HepG2 (cell line): ENCODE measurements around the gene AK8. TPM values are rescaled to one million over a fixed set of nuclear protein-coding genes. Genes with fewer than 3 reads are reported as not detected.

Experiments used
- ATAC-seq: fragments of 200-7000 bp; cut with Tn5 transposase; 3 replicates; pipeline ENCODE4 v1.9.1; 2020; ENCODE audit warnings: mild to moderate bottlenecking, moderate library complexity
- BruUV-seq: library from RNA; stranded (reverse); fragments of 400-500 nt; replicated peaks from 2 replicates; lab custom pipeline; 2021; lab: Mats Ljungman, UMichigan
- CTCF ChIA-PET: fragments of 300-600 bp; formaldehyde crosslinking; extraction: SDS; loops from one replicate; lab custom pipeline; 2021; ENCODE audit warnings: low total read pairs, inconsistent platforms, low intra/inter-chr PET ratio; lab: Yijun Ruan, JAX
- POLR2A ChIA-PET: fragments of 350-600 bp; sonication (Branson Sonifier 250); formaldehyde crosslinking; loops from one replicate; lab custom pipeline; 2020; ENCODE audit warnings: antibody characterized with exemption, inconsistent platforms; lab: Yijun Ruan, JAX
- DNase-seq: peaks from one replicate; pipeline ENCODE4 v3.0.0-alpha.2; 2015; ENCODE audit warnings: low spot score
- FAIRE-seq: peaks from 3 replicates; lab custom pipeline; 2011; peaks lifted over from hg19 to GRCh38; lab: Jason Lieb, UNC
- H2AFZ ChIP-seq: one replicate; pipeline ENCODE4 v1.6.1; 2011; ENCODE audit warnings: low read length, inconsistent platforms
- H3K27ac ChIP-seq: fragments of 300-600 bp; 3 replicates; pipeline ENCODE4 v1.8.0; 2011; ENCODE audit warnings: mixed run types, mild to moderate bottlenecking, mixed read lengths, low read length, inconsistent platforms; ENCODE audit not compliant: insufficient read depth; ENCODE audit errors: extremely low read length
- H3K27me3 ChIP-seq, 2 experiments: fragments of 200-600 bp in 1 of 2; 2 replicates in 1 of 2; 3 replicates in 1 of 2; pipeline versions ENCODE4 v1.6.0 to v1.8.0; 2011; ENCODE audit warnings: low read length in 2 of 2, mild to moderate bottlenecking in 2 of 2, moderate library complexity in 2 of 2, inconsistent platforms in 1 of 2; ENCODE audit not compliant: insufficient read depth in 2 of 2, control insufficient read depth in 1 of 2
- H3K36me3 ChIP-seq, 2 experiments: fragments of 200-600 bp in 1 of 2; replicated peaks in 1 of 2; 2 replicates in 1 of 2; 3 replicates in 1 of 2; pipeline versions ENCODE4 v1.5.1 to v1.8.0; 2011; ENCODE audit warnings: low read length in 2 of 2, inconsistent platforms in 1 of 2; ENCODE audit not compliant: insufficient read depth in 2 of 2, control insufficient read depth in 1 of 2
- H3K4me1 ChIP-seq: 2 replicates; pipeline ENCODE4 v1.5.1; 2012; ENCODE audit warnings: low read length, inconsistent platforms; ENCODE audit not compliant: insufficient read depth
- H3K4me2 ChIP-seq: 2 replicates; pipeline ENCODE4 v1.6.0; 2011; ENCODE audit warnings: low read depth, low read length, inconsistent platforms
- H3K4me3 ChIP-seq, 3 experiments: fragments of 200-600 bp in 1 of 3; sonication (generic), shearing (Covaris generic) in 1 of 3; replicated peaks in 1 of 3; 2 replicates each; pipeline ENCODE4 v1.5.1; 2011 to 2016; ENCODE audit warnings: low read length in 3 of 3, inconsistent platforms in 2 of 3, low read depth in 2 of 3, mild to moderate bottlenecking in 2 of 3, control low read depth in 1 of 3, mixed read lengths in 1 of 3; ENCODE audit not compliant: insufficient read depth in 1 of 3
- H3K79me2 ChIP-seq: one replicate; pipeline ENCODE4 v1.6.1; 2011; ENCODE audit warnings: low read length, inconsistent platforms; ENCODE audit not compliant: insufficient read depth
- H3K9ac ChIP-seq: 2 replicates; pipeline ENCODE4 v1.6.0; 2011; ENCODE audit warnings: mild to moderate bottlenecking, low read depth, low read length, inconsistent platforms; ENCODE audit not compliant: insufficient read depth
- H3K9me3 ChIP-seq: 2 replicates; pipeline ENCODE4 v1.5.1; 2012; ENCODE audit warnings: mild to moderate bottlenecking, low read length
- H4K20me1 ChIP-seq: 2 replicates; pipeline ENCODE4 v1.6.0; 2011; ENCODE audit warnings: inconsistent platforms, mild to moderate bottlenecking, low read length, moderate library complexity; ENCODE audit not compliant: insufficient read depth
- AGO2 ChIP-seq: fragments of 200-400 bp; formaldehyde crosslinking; optimal IDR thresholded peaks from 2 replicates; pipeline ENCODE3; 2017; ENCODE audit warnings: mild to moderate bottlenecking, low read depth, low read length, moderate library complexity
- DMAP1 ChIP-seq: IDR thresholded peaks from 2 replicates; pipeline ENCODE4 v1.6.1; 2016
- GMEB1 ChIP-seq: sonication (generic); formaldehyde crosslinking; IDR thresholded peaks from 2 replicates; pipeline ENCODE4 v1.5.1; 2020; ENCODE audit warnings: missing genetic modification reagents, mild to moderate bottlenecking, borderline replicate concordance
- KDM5A ChIP-seq: fragments of 200-600 bp; sonication (generic); IDR thresholded peaks from 2 replicates; pipeline ENCODE4 v1.7.0; 2018; ENCODE audit warnings: antibody characterized with exemption, mild to moderate bottlenecking, low read length, borderline replicate concordance
- MAFF ChIP-seq: IDR thresholded peaks from 2 replicates; pipeline ENCODE4 v1.6.1; 2011; ENCODE audit warnings: low read depth, low read length, improper control_type of control experiment
- MTERF4 ChIP-seq: sonication (generic); formaldehyde crosslinking; IDR thresholded peaks from 2 replicates; pipeline ENCODE4 v1.8.0; 2023; ENCODE audit warnings: mild to moderate bottlenecking, missing genetic modification reagents
- MXD4 ChIP-seq: IDR thresholded peaks from 2 replicates; pipeline ENCODE4 v1.6.1; 2016; ENCODE audit warnings: mild to moderate bottlenecking, missing biosample characterization, missing genetic modification reagents
- PREB ChIP-seq: sonication (generic); formaldehyde crosslinking; IDR thresholded peaks from 2 replicates; pipeline ENCODE4 v1.4.0; 2020; ENCODE audit warnings: missing genetic modification reagents
- RFXAP ChIP-seq: sonication (generic); formaldehyde crosslinking; IDR thresholded peaks from 2 replicates; pipeline ENCODE4 v1.4.0; 2020; ENCODE audit warnings: missing genetic modification reagents, borderline replicate concordance
- SATB2 ChIP-seq: sonication (generic); formaldehyde crosslinking; IDR thresholded peaks from 2 replicates; pipeline ENCODE4 v1.5.0; 2020; ENCODE audit warnings: missing genetic modification reagents
- ZNF17 ChIP-seq: sonication (generic); formaldehyde crosslinking; IDR thresholded peaks from 2 replicates; pipeline ENCODE4 v1.5.0; 2020; ENCODE audit warnings: mild to moderate bottlenecking, missing genetic modification reagents
- ZNF362 ChIP-seq: sonication (generic); formaldehyde crosslinking; IDR thresholded peaks from 2 replicates; pipeline ENCODE4 v1.4.0; 2020; ENCODE audit warnings: missing genetic modification reagents, mild to moderate bottlenecking, borderline replicate concordance
- ZNF431 ChIP-seq: sonication (generic); formaldehyde crosslinking; IDR thresholded peaks from 2 replicates; pipeline ENCODE4 v1.9.0; 2022; ENCODE audit warnings: missing genetic modification reagents, low read depth, mild to moderate bottlenecking, borderline replicate concordance
- ZNF501 ChIP-seq: sonication (generic); formaldehyde crosslinking; IDR thresholded peaks from 2 replicates; pipeline ENCODE4 v1.5.1; 2020; ENCODE audit warnings: mild to moderate bottlenecking, moderate library complexity, missing genetic modification reagents
- ZNF660 ChIP-seq: sonication (generic); formaldehyde crosslinking; IDR thresholded peaks from 2 replicates; pipeline ENCODE4 v1.5.1; 2020; ENCODE audit warnings: mild to moderate bottlenecking, low read depth, missing genetic modification reagents, borderline replicate concordance
- ZNF704 ChIP-seq: sonication (generic); formaldehyde crosslinking; IDR thresholded peaks from 2 replicates; pipeline ENCODE4 v1.8.1; 2023; ENCODE audit warnings: mild to moderate bottlenecking, inconsistent platforms, moderate library complexity, missing genetic modification reagents, borderline replicate concordance
- ZNF740 ChIP-seq: sonication (generic); formaldehyde crosslinking; IDR thresholded peaks from 2 replicates; pipeline ENCODE4 v1.4.0; 2020; ENCODE audit warnings: missing genetic modification reagents
- WGBS: methylation state at CpG from one replicate; pipeline ENCODE4 v1.1.6; 2017; ENCODE audit warnings: low lambda C conversion rate; 5-methylcytosine and 5-hydroxymethylcytosine counted together
- in situ Hi-C: cut with HindIII; loops from 2 replicates; pipeline ENCODE4 v1.10.0; 2017; ENCODE audit warnings: low pct_unique_long_range_greater_than_20kb; ENCODE audit not compliant: extremely low pct_ligation_motif_present
- intact Hi-C: fragments of 100-400 bp; cut with micrococcal nuclease; formaldehyde crosslinking; loops from one replicate; pipeline ENCODE4 v1.10.0; 2022; ENCODE audit not compliant: unreplicated experiment
- polyA plus RNA-seq, 8 experiments: library from polyadenylated mRNA; depleted of rRNA in 3 of 8; stranded (reverse) in 7 of 8; unstranded in 1 of 8; fragments of >200 nt; fragmentation: Illumina TruSeq in 4 of 8; extraction: Trizol in 4 of 8; gene quantifications; 2 replicates each; pipeline versions ENCODE4 v1.2.1 to v1.2.3, GENCODE V29; 2011 to 2016; ENCODE audit warnings: low read depth in 4 of 8, missing spikeins in 1 of 8, mixed read lengths in 1 of 8; ENCODE audit not compliant: insufficient read depth in 1 of 8
- total RNA-seq, 5 experiments: library from RNA; depleted of rRNA; stranded (reverse); fragments of >200 nt; fragmentation: Illumina TruSeq; extraction: Trizol; gene quantifications; 2 replicates each; pipeline ENCODE4 v1.2.3, GENCODE V29; 2016; ENCODE audit warnings: low read depth in 1 of 5

Gene AK8
- total and polyA plus RNA-seq, 2 of the 13 experiments (the other 11 are each of a cell fraction or from before 2014, with no cell fraction given), result 0.11 TPM; not detected in 1

- Histone ChIP-seq H3K27me3 (no peaks in the 10 kb centered on the region; a peak in 1 of 5 replicates), H3K9me3 (no peaks in the 10 kb centered on the region), H4K20me1 (no peaks in the 10 kb centered on the region), H3K79me2 (no peaks in the 10 kb centered on the region), H3K4me2 (no peak overlapping the region), H3K36me3 (no peaks in the 10 kb centered on the region), H3K4me1 (0 out of 2 replicates have a peak, but pooled peaks cover 12% of the 10 kb centered on the region), H3K27ac (no peak overlapping the region), H3K9ac (no peak overlapping the region), H2AFZ (no peak overlapping the region), H3K4me3 (no peak overlapping the region)
- CTCF ChIA-PET, result no interaction called here
- DNase-seq (no peak), ATAC-seq (no peak), FAIRE-seq (no peak)
- intact Hi-C loops (no loop called here), in situ Hi-C loops (no loop called here)
- BruUV-seq, result no TSS peak
- 69% methylated on average over 4 of the region's 13 CpGs for WGBS
- POLR2A ChIA-PET, result no interaction called here
- TF ChIP-seq ZNF660 (CRISPR knock-in tag) (no peak), MAFF (no peak), GMEB1 (no peak), MXD4 (CRISPR knock-in tag) (no peak), ZNF704 (CRISPR knock-in tag) (no peak), RFXAP (no peak), KDM5A (no peak), ZNF501 (no peak), AGO2 (no peak), ZNF17 (no peak), MTERF4 (CRISPR knock-in tag) (no peak), DMAP1 (CRISPR knock-in tag) (no peak), ZNF431 (CRISPR knock-in tag) (no peak), PREB (no peak), SATB2 (CRISPR knock-in tag) (no peak), ZNF740 (no peak), ZNF362 (no peak)
Observed at GRCh38 chr9:132840980-132841379, 37.1 kb downstream of the AK8 start.
